Astrocyte of the spinal cord (primary cell): ENCODE measurements around the gene UGT2B7.

Experiments
- DNase-seq: peaks from one replicate; pipeline ENCODE4 v3.0.0; 2011; ENCODE audit warnings: low read depth, low spot score
- H3K4me3 ChIP-seq: 2 replicates; pipeline ENCODE4 v1.5.1; 2011; ENCODE audit warnings: low read depth, mild to moderate bottlenecking, low read length, moderate library complexity
- CTCF ChIP-seq: IDR thresholded peaks from 2 replicates; pipeline ENCODE4 v1.5.1; 2012; ENCODE audit warnings: low read depth, mild to moderate bottlenecking, low read length, inconsistent platforms
- in situ Hi-C: cut with HindIII; loops from 2 replicates; pipeline ENCODE4 v1.10.0; 2017; ENCODE audit warnings: low sequenced_read_pairs

The UGT2B7 gene

GRCh38 chr4:69069085-69069484 is 27.2 kb upstream of the UGT2B7 start:
- in situ Hi-C loops: no loop called here
- no peak for TF ChIP-seq CTCF
- no peak overlapping the region for H3K4me3 ChIP-seq
- DNase-seq: no peak

DNA sequence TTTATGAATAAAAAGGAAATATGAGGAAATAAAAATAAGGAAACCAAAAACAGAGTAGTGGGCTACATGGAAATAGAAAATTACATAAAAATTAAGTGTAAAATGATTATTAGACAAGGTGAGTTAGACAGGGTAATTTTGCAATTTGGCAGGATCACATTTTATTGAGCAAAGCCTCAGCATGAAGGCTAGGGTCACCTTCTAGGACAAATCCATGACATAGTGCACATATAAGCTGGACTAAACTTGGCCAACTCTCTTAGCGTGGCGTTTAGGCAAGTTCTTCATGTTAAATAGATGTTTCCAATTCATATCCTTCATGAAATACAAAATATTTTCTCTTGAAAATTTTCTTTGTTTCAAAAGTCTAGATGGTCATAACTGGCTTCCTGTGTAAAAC is 25.7 kb upstream of the UGT2B7 start:
- H3K4me3 ChIP-seq: no peak overlapping the region
- no peak for TF ChIP-seq CTCF
- in situ Hi-C loops: no loop called here
- no peak for DNase-seq

GRCh38 chr4:69071286-69071685 is 25.0 kb upstream of the UGT2B7 start:
- no peak for DNase-seq
- TF ChIP-seq CTCF: no peak
- no peak overlapping the region for H3K4me3 ChIP-seq
- in situ Hi-C loops: no loop called here

GRCh38 chr4:69073375-69073774 is 22.9 kb upstream of the UGT2B7 start:
- in situ Hi-C loops: no loop called here
- DNase-seq: no peak
- TF ChIP-seq CTCF: no peak
- H3K4me3 ChIP-seq: no peak overlapping the region

- in situ Hi-C loops: no loop called here
- no peak overlapping the region for H3K4me3 ChIP-seq
- DNase-seq: no peak
- TF ChIP-seq CTCF: no peak
Observed at GRCh38 chr4:69075061-69075792, 21.0 kb upstream of the UGT2B7 start.

- H3K4me3 ChIP-seq: no peak overlapping the region
- in situ Hi-C loops: no loop called here
- TF ChIP-seq CTCF: no peak
- DNase-seq: no peak
Observed at GRCh38 chr4:69078852-69079251, 17.4 kb upstream of the UGT2B7 start.
